SU-DHL-6 (cell line): Measurements from ENCODE around the gene NR0B2.

Experiments used
- CTCF ChIP-seq: fragments of 200-600 bp; sonication (generic); IDR thresholded peaks from one replicate; pipeline ENCODE4 v1.5.1; 2017; ENCODE audit warnings: antibody characterized with exemption, mild to moderate bottlenecking, low read length, moderate library complexity; ENCODE audit not compliant: insufficient read depth, poor library complexity, severe bottlenecking
- EZH2phosphoT487 ChIP-seq: fragments of 200-600 bp; sonication (generic), shearing (Covaris generic); conservative IDR thresholded peaks from 2 replicates; pipeline ENCODE4 v1.6.1; 2018; ENCODE audit warnings: mild to moderate bottlenecking, antibody characterized with exemption, low read length, moderate library complexity, mixed read lengths

- TF ChIP-seq CTCF = no peak
- TF ChIP-seq EZH2phosphoT487 = no peak
Measured at GRCh38 chr1:26897351-26897750, 16.4 kb downstream of the NR0B2 start.
